Measurements from ENCODE around the gene PTPRD.

Gene PTPRD

DNA sequence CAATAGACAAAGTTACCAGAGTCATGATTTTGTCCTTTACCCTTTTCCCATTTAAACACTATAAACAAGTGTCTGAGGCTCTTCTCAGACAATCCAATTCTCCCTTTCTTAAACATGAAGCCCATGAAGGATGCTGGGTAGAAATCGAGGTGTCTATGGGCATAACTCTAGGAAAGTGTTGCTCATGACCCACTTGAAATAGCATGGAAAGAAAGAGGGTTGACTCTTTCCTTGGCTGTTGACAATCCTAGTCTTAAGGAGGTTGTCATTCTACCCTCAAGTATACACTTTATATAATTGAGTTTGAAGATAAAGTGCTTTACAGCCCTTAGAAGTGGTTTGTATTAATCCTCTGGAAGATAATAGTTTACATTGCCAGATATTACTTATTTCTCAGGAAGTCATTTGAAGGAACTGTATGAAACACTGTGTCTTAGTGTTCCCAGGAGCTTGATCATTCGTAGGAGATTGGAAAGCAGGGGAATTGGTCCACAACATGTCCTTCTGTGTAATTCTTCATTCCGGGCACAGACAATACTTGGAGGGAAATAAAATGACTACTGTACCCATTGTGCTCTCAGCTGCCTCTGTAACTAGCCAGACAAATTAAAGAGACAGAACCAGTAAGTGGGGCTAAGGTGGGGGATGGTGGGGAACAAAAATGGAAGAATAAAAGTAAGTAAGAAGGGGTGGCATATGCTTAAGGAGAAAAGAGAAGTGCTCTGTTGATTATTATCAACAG, 1734.9 kb downstream of the PTPRD start:
- no peak for DNase-seq

GRCh38 chr9:8876303-8876702, 1736.5 kb downstream of the PTPRD start:
- DNase-seq, result no peak

GRCh38 chr9:8874482-8874881, 1738.3 kb downstream of the PTPRD start:
- no peak for DNase-seq

DNA sequence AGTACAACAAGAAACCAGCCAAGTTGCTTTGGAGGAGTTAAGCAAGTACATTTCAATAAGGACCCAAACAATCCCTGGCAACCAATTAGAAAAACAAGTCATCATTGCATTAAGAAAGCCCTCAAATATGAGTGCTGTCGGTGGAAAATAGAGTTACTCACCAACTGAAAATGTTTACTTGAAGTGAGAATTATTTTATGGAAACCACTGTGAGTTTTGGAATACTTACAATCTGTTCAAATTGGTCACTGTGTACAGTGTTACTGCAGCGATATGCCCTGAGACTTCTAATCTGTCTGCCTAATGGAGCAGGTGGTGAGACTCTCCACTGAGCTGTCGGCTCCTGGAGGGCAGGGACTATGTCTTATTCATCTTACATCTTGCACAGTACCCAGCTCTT, 1740.0 kb downstream of the PTPRD start:
- DNase-seq, result no peak

DNA sequence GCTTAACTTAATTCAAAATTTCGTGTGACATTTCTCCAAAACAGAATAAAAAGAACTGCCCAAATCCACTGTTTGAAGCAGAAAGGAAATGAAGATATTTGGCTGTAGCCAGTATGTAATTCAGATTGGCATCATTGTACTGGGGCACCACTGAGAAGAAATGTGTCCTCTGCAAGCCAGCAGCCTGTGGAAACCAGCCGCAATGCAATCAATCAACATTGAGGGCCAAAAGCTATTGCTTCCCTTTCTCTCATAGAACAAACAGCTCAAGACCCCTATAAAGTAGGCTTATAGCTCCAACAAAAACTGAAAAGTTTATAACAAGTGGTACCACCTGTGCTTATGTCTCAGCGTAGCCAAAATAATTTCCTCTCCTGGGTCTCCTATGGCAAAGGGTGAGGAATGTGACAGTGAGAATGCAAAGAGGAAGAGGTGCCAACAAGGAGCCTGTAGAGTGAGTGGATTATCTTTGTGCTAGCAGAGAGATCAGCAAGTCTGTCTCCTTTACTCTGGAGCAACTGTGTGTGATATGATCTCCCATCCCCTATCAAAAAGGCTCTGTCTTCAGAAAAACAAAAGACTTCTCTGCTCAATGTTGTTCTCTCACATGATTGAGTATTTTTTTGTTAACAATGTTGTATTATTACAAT, 1740.9 kb downstream of the PTPRD start:
- no peak for DNase-seq

GRCh38 chr9:8871396-8871795, 1741.4 kb downstream of the PTPRD start:
- DNase-seq, result no peak

GRCh38 chr9:8869812-8870211, 1743.0 kb downstream of the PTPRD start:
- DNase-seq, result no peak

- no peak for DNase-seq
Observed at GRCh38 chr9:8868632-8869031, 1744.2 kb downstream of the PTPRD start.

DNA sequence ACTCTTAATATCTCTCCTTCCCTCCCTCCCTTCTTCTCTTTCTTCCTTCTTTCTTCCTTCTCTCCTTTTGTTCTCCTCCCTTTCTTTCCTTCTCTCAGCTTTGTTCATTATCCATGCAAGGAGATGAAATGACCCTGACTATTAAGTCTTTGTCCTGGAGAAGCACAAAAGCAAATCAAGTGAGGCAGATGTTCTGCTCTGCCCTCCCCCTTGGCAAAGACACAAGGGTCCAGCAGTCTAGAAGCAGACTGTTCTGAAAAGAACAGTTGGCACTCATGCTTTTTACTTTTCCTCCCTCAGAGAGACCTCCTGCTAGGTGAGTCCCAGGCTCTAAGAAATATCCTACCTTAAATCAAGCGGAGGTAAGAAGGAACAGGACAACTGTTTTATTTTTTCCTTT, 1745.7 kb downstream of the PTPRD start:
- no peak for DNase-seq

- no peak for DNase-seq
Observed at GRCh38 chr9:8864545-8864896, 1748.3 kb downstream of the PTPRD start.

DNA sequence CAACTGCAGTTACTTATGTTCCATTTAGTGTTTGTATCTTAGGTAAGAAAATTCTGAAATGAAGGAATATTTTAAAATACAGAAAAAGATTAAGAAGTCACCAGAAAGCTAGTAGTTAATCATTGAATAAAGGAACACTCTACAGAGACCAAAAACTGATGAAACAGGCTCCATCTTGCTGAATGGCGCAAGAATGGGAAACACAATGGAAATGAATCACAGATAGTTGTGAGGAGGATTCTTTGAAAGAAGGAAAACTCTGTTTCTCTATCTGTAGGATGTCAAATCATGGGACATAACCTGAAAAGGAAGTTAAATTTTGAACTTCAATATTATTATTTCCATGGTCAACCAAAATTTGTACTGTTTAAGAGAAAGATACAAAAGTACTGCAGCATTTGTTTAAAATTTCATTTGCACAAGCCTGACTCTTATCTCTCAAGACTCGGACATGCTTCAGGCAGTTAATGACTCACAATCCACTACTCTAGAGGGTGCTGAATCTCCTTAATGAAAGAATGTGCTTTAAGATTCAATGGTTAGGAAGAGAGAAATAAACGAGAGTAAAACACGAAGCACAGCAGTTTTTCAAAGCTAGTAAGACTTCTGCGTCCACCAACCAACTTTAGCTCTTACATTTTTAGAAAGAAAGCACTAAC, 1748.8 kb downstream of the PTPRD start:
- no peak for DNase-seq

GRCh38 chr9:8863069-8863468, 1749.7 kb downstream of the PTPRD start:
- DNase-seq, result no peak

- DNase-seq, result no peak
Observed at GRCh38 chr9:8860925-8861324, 1751.9 kb downstream of the PTPRD start.

DNA sequence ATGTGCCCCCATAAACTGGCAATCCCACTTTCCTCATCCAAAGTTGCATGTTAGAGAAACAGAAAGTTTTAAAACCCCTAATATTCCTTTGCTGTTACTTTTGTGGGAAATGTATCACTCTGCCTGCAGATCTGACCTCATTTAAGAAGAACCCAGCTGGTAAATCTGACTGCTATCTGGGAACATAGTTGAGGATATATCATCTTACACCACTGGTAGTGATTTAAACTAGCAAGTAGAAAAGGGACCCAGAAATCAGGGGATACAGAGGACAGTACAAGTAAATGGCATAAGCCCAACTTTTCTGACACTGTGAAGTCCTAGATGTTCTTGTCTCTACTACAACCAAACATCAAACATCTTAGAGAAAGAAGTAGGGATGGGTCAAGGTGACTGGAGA, 1752.7 kb downstream of the PTPRD start:
- DNase-seq, result no peak

- DNase-seq, result no peak
Observed at GRCh38 chr9:8859416-8859815, 1753.4 kb downstream of the PTPRD start.

- no peak for DNase-seq
Observed at GRCh38 chr9:8858596-8859161, 1754.1 kb downstream of the PTPRD start.

DNA sequence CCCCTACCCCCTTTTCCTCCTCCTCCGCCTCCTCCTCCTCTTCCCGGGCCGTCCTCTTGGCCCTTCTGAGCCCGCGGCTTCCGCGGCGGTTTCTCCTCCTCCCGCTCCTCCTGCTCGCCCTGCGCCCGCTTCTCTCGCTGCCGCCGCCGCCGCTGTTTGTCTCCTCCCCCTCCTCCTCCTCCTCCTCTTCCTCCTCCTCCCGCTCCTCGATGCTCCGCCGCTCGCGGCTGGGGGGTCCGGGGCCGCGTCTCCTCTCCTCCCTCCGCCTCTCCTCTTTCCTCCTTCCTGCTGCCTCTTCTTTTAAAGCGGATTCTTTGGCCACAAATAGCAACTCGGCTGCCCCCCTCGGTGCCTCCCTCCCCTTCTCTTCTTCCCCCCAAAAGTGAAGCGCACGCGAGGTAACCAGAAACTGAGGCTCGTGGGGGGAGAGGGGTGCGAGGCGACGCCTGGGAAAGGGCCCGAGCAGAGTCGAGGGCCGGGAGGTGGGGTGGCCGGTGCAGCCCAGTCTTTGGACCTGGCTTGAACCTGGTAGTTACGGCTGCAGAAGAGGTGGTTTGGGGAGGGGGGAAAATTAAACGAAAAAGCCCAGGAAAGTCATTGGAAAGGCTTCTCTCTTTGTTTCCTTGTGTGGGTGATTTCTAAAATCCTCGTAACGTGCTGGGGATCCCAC, 1754.7 kb downstream of the PTPRD start:
- no peak for DNase-seq

DNA sequence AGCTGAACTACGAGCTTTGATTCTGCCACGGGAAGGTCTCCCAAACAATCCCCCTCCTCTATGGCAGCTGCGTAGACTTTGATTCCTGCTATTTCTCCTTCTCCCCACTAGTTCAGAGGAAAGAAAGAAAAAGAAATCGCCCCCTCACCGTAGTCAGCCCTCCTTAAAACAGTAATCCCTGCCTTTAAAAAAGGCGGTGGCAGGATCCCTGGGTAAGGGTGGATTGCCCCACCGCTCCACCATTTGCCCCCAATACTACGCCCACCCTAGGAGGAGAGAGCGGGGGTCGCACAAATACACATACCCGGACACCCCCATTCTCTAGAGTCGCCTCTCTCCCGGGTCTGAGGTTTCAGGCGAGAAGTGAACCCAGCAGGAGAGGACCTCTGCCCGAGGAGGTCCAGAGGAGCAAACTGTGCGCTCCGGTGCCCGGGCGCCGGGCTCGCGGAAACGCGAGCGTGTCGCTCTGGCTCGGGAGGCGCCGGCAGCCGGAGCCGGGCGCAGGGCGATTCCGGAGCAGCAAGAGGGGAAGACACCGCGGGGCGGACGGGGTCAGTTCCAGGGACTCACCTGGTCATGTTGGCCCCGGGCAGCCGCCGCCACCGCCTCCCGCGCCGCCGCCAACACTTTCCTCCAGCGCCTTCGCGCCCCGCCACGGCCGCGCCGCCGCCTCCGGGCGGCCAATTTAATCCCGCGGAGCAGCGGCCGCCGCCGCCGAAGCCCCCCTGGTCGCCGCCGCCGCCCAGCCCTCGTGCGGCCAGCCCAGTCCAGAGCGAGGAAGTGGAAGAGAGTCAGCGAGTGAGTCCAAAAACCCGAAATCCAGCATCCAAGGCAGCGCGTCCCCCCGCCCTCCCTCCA, 1755.5 kb downstream of the PTPRD start:
- DNase-seq, result no peak

DNA sequence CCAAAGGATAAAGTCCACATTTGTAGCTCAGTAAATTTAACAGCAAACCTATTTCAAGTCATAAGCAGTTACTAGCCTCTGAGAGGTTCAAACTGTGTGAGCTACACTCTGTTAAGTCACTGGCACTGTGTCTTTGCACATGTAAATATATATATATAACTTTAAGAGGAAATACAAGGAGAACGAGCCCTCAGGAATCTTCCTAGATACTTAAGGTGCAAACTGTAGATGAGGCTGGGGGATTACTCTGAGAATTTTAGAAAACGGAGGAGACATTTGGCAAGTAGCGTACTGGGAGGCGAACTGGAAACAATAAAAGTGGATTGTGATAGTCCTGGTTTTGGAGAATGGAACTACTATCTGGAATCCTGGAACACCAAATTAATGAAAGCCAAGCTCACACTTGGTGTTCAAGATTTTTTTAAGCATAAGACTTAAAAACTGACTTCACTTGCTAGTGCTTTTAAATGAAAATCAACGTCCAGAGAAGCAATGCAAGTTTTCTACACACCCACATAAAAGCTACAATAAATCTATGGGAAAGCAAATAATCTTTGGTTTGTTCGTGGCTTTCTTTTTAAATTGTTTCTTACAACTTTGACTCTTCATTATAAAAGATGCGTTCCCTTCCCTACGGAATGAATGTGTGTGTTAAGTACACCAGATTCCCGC, 1756.3 kb downstream of the PTPRD start:
- DNase-seq, result no peak

- no peak for DNase-seq
Observed at GRCh38 chr9:8855046-8855445, 1757.8 kb downstream of the PTPRD start.

DNA sequence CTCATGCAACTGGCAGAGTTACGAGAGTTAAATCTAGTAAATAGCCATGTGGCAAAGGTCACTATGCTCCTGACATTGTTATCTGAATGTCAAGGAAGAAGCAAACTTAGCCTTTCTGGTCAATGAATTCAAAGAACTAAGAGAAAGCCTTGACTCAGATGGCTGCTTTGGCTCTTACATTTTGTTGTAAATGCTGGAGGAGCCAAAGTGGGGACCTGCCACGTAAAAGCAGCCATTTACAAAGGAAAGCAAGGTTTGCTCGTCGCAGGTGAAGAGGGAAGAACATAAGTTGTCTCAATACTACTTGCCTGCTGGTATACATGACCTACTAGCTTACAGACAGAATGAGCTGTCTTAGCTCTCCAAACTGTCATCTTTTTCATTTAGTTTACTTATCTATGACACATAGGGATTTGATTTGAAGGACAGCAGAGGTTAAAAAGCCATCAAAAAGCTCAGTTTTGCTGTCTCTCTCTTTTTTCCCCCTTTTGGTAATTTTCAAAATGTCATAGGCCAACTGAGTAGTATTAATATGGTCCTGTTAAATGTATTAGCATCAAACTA, 1760.4 kb downstream of the PTPRD start:
- DNase-seq, result no peak

DNA sequence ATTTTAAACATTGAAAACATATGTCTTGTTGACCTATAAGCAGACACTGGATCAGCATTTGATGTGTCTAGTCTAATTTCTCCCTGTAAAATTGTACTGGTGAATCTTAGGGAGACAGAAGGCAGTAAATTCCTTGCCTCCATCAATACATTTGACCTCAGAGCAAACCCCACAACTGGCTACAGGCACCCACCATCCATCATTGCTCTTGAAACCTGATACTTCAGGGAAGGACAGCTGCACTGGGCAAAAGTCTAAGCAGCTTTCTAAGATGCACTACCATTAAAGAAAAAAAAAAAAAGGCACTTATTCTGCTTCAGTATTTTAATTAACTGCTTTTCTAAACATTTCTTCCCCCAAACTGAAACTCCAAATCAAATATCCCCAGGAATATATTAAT, 1761.9 kb downstream of the PTPRD start:
- DNase-seq, result no peak
